GM23338 (cell line): ENCODE results near the gene FETUB.

Source experiments
- CREB1 ChIP-seq: fragments of 250-450 bp; sonication (Bioruptor Pico); IDR thresholded peaks from 2 replicates; pipeline ENCODE4 v1.5.0; 2020; ENCODE audit warnings: low read depth, mild to moderate bottlenecking, moderate library complexity
- EZH2 ChIP-seq: fragments of 200-600 bp; sonication (generic); IDR thresholded peaks from one replicate; pipeline ENCODE4 v1.8.0; 2017; ENCODE audit warnings: antibody characterized with exemption, mild to moderate bottlenecking, low read depth; ENCODE audit not compliant: unreplicated experiment
- EZH2phosphoT487 ChIP-seq: fragments of 200-600 bp; sonication (generic); IDR thresholded peaks from one replicate; pipeline ENCODE4 v1.8.1; 2018; ENCODE audit warnings: antibody characterized with exemption; ENCODE audit not compliant: unreplicated experiment
- JUNB ChIP-seq: IDR thresholded peaks from one replicate; pipeline ENCODE4 v1.6.1; 2016; ENCODE audit warnings: antibody characterized with exemption; ENCODE audit not compliant: unreplicated experiment
- NANOG ChIP-seq: IDR thresholded peaks from 2 replicates; pipeline ENCODE4 v1.6.1; 2016; ENCODE audit warnings: antibody characterized with exemption, borderline replicate concordance
- POLR2AphosphoS5 ChIP-seq: IDR thresholded peaks from 2 replicates; pipeline ENCODE4 v1.6.1; 2016; ENCODE audit warnings: antibody characterized with exemption, low read depth
- STAT1 ChIP-seq: IDR thresholded peaks from one replicate; pipeline ENCODE4 v1.6.1; 2016; ENCODE audit warnings: antibody characterized with exemption; ENCODE audit not compliant: unreplicated experiment
- ZNF114 ChIP-seq: fragments of 250-450 bp; sonication (Bioruptor Pico); IDR thresholded peaks from 2 replicates; pipeline ENCODE4 v1.5.0; 2020; ENCODE audit warnings: mild to moderate bottlenecking, moderate library complexity
- ZNF331 ChIP-seq: fragments of 250-450 bp; sonication (Bioruptor Pico); IDR thresholded peaks from 2 replicates; pipeline ENCODE4 v1.5.0; 2020; ENCODE audit warnings: low read depth, mild to moderate bottlenecking, moderate library complexity
- TF ChIP-seq, protein P1 (sequence below), 2 experiments: fragments of 200-600 bp in 1 of 2; sonication (generic) in 1 of 2; conservative IDR thresholded peaks; 2 replicates each; pipeline versions ENCODE4 v1.5.1 to v1.6.1; 2016 to 2017; ENCODE audit warnings: antibody characterized with exemption in 2 of 2, low read depth in 2 of 2, mild to moderate bottlenecking in 2 of 2, moderate library complexity in 1 of 2
- TF ChIP-seq, protein P2 (sequence below): fragments of 250-450 bp; sonication (Bioruptor Pico); IDR thresholded peaks from 2 replicates; pipeline ENCODE4 v1.5.0; 2020; ENCODE audit warnings: mild to moderate bottlenecking, moderate library complexity
- TF ChIP-seq, protein P3 (sequence below): IDR thresholded peaks from one replicate; pipeline ENCODE4 v1.6.1; 2018; ENCODE audit warnings: antibody characterized with exemption; ENCODE audit not compliant: unreplicated experiment
- TF ChIP-seq, protein P4 (sequence below): IDR thresholded peaks from 2 replicates; pipeline ENCODE4 v1.6.1; 2016; ENCODE audit warnings: antibody characterized with exemption

DNA sequence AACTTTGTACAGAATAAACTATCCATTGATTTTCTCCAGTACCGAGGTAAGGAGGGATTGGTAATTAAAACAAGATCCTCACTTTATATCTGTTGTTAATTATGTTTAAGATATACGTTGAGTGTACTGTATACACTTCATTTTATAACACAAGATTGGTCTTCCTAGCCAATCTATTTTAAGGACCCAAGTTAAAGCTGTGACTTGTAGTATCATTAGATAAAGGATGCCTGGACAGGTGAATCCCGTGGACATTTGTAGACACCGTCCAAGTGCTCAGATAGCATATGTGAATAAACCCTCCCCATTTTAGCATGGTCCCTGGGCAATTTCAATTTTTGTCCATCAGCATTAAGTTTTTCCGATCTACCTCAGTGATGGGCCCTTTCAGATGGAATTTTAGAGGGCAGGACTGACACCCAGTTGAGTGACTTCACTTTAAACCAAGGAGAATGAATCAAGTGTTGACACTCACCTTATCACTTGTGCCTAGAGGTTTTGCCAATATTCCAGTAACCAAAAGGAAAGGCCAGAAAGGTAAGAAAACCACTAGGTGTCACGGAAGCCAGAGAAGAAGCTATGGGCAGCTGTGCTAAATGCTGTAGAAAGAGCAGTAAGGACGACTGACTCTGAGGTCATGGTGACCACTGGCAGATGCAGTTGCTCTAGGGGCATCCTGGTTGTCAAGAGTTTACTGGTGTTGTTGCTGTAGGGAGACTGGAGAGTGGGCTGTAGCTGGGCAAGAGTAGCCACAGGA lies 18.1 kb upstream of the FETUB start:
- TF ChIP-seq, protein P1, sequence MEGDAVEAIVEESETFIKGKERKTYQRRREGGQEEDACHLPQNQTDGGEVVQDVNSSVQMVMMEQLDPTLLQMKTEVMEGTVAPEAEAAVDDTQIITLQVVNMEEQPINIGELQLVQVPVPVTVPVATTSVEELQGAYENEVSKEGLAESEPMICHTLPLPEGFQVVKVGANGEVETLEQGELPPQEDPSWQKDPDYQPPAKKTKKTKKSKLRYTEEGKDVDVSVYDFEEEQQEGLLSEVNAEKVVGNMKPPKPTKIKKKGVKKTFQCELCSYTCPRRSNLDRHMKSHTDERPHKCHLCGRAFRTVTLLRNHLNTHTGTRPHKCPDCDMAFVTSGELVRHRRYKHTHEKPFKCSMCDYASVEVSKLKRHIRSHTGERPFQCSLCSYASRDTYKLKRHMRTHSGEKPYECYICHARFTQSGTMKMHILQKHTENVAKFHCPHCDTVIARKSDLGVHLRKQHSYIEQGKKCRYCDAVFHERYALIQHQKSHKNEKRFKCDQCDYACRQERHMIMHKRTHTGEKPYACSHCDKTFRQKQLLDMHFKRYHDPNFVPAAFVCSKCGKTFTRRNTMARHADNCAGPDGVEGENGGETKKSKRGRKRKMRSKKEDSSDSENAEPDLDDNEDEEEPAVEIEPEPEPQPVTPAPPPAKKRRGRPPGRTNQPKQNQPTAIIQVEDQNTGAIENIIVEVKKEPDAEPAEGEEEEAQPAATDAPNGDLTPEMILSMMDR (conservative IDR thresholded peaks at IDR 0.05; ENCODE audit: low read depth in 2 of 2): no peak
- no peak for TF ChIP-seq CREB1 (CRISPR knock-in tag)
- no peak for TF ChIP-seq POLR2AphosphoS5
- TF ChIP-seq EZH2phosphoT487: no peak
- TF ChIP-seq ZNF114: no peak
- no peak for TF ChIP-seq STAT1
- TF ChIP-seq EZH2: no peak
- TF ChIP-seq, protein P2, sequence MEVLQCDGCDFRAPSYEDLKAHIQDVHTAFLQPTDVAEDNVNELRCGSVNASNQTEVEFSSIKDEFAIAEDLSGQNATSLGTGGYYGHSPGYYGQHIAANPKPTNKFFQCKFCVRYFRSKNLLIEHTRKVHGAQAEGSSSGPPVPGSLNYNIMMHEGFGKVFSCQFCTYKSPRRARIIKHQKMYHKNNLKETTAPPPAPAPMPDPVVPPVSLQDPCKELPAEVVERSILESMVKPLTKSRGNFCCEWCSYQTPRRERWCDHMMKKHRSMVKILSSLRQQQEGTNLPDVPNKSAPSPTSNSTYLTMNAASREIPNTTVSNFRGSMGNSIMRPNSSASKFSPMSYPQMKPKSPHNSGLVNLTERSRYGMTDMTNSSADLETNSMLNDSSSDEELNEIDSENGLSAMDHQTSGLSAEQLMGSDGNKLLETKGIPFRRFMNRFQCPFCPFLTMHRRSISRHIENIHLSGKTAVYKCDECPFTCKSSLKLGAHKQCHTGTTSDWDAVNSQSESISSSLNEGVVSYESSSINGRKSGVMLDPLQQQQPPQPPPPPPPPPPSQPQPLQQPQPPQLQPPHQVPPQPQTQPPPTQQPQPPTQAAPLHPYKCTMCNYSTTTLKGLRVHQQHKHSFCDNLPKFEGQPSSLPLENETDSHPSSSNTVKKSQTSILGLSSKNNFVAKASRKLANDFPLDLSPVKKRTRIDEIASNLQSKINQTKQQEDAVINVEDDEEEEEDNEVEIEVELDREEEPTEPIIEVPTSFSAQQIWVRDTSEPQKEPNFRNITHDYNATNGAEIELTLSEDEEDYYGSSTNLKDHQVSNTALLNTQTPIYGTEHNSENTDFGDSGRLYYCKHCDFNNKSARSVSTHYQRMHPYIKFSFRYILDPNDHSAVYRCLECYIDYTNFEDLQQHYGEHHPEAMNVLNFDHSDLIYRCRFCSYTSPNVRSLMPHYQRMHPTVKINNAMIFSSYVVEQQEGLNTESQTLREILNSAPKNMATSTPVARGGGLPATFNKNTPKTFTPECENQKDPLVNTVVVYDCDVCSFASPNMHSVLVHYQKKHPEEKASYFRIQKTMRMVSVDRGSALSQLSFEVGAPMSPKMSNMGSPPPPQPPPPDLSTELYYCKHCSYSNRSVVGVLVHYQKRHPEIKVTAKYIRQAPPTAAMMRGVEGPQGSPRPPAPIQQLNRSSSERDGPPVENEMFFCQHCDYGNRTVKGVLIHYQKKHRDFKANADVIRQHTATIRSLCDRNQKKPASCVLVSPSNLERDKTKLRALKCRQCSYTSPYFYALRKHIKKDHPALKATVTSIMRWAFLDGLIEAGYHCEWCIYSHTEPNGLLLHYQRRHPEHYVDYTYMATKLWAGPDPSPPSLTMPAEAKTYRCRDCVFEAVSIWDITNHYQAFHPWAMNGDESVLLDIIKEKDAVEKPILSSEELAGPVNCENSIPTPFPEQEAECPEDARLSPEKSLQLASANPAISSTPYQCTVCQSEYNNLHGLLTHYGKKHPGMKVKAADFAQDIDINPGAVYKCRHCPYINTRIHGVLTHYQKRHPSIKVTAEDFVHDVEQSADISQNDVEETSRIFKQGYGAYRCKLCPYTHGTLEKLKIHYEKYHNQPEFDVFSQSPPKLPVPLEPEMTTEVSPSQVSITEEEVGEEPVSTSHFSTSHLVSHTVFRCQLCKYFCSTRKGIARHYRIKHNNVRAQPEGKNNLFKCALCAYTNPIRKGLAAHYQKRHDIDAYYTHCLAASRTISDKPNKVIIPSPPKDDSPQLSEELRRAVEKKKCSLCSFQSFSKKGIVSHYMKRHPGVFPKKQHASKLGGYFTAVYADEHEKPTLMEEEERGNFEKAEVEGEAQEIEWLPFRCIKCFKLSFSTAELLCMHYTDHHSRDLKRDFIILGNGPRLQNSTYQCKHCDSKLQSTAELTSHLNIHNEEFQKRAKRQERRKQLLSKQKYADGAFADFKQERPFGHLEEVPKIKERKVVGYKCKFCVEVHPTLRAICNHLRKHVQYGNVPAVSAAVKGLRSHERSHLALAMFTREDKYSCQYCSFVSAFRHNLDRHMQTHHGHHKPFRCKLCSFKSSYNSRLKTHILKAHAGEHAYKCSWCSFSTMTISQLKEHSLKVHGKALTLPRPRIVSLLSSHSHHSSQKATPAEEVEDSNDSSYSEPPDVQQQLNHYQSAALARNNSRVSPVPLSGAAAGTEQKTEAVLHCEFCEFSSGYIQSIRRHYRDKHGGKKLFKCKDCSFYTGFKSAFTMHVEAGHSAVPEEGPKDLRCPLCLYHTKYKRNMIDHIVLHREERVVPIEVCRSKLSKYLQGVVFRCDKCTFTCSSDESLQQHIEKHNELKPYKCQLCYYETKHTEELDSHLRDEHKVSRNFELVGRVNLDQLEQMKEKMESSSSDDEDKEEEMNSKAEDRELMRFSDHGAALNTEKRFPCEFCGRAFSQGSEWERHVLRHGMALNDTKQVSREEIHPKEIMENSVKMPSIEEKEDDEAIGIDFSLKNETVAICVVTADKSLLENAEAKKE (CRISPR knock-in tag): no peak
- TF ChIP-seq, protein P3, sequence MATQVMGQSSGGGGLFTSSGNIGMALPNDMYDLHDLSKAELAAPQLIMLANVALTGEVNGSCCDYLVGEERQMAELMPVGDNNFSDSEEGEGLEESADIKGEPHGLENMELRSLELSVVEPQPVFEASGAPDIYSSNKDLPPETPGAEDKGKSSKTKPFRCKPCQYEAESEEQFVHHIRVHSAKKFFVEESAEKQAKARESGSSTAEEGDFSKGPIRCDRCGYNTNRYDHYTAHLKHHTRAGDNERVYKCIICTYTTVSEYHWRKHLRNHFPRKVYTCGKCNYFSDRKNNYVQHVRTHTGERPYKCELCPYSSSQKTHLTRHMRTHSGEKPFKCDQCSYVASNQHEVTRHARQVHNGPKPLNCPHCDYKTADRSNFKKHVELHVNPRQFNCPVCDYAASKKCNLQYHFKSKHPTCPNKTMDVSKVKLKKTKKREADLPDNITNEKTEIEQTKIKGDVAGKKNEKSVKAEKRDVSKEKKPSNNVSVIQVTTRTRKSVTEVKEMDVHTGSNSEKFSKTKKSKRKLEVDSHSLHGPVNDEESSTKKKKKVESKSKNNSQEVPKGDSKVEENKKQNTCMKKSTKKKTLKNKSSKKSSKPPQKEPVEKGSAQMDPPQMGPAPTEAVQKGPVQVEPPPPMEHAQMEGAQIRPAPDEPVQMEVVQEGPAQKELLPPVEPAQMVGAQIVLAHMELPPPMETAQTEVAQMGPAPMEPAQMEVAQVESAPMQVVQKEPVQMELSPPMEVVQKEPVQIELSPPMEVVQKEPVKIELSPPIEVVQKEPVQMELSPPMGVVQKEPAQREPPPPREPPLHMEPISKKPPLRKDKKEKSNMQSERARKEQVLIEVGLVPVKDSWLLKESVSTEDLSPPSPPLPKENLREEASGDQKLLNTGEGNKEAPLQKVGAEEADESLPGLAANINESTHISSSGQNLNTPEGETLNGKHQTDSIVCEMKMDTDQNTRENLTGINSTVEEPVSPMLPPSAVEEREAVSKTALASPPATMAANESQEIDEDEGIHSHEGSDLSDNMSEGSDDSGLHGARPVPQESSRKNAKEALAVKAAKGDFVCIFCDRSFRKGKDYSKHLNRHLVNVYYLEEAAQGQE: no peak
- no peak for TF ChIP-seq JUNB
- TF ChIP-seq, protein P4, sequence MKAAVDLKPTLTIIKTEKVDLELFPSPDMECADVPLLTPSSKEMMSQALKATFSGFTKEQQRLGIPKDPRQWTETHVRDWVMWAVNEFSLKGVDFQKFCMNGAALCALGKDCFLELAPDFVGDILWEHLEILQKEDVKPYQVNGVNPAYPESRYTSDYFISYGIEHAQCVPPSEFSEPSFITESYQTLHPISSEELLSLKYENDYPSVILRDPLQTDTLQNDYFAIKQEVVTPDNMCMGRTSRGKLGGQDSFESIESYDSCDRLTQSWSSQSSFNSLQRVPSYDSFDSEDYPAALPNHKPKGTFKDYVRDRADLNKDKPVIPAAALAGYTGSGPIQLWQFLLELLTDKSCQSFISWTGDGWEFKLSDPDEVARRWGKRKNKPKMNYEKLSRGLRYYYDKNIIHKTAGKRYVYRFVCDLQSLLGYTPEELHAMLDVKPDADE: no peak
- no peak for TF ChIP-seq ZNF331
- TF ChIP-seq NANOG: no peak
